Stimulated activated CD4-positive, alpha-beta T cell treated with anti-CD3 and anti-CD28 coated beads, Interleukin-1b, Interleukin-23, amount 100 ng/mL, for 48 hours (primary cell): ENCODE measurements around the gene OBSL1.

Experiments used
- DNase-seq: peaks from one replicate; pipeline ENCODE4 v3.0.0-alpha.2; 2020

OBSL1 gene

DNA sequence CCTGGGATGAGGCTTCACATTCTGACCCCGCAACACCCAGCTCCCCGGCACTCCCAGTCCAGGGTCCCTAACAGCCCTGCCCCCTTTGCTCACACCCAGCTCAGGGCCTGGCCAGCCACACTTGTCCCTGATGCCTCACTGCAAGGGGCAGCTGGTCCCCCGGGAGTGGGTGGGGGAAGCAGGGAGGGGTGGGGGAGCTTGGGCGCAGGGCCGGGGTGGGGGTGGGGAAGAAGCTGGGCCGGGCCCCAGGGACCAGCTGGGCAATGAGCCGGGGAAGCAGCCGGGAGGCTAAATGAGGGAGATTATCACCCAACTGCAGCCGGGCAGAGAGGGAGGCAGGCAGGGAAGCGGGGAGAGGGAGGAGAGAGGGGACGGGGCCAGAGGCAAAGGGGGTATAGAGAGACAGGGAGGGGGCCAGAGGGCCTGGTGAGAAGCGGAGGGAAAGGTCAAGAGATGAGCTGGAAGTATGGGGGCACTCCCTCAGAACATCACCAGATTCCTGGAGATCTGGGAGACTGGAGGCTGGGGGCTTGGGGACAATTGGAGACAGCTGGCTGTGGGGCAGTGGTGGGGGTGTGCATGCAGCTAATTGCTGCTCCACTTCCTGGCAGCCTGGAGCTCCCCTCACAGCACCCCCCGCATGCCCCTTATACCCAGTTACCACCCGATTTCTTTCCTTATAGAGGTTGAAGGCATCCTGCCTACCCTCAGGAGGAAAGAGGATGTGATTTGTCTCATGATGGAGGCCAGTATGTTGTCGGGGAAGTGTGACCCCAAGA is 59.6 kb downstream of the OBSL1 start:
- DNase-seq, result no peak

DNA sequence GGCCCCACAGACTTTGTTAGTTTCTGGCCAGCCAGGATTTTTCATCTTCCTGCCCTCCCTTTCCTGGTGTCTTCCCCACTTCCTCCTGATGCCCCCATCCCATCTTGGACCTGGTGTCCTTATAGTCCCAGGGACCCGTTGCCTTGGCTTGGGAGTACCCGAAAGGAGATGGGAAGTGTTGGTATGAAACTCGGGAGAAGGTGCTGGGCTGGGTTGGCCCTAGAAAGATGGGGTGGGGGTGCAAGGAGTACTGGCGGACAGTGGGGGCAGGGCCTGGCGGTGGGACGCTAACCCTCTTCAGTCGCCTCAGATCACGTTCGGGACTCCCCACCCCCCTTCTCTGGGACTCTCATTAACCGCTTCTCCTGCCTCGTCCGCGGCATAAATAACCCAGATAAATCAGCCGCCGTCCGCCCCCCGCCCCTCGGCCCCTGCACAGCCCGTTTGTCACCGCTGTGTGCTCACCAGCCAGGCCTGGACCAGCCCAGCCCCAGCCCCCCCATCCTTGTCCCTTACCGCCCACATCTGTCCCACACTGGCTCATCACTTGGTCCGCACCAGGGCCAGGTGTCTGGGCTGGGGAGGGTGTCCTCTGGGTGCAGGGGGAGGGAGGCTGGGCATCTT is 60.7 kb downstream of the OBSL1 start:
- no peak for DNase-seq

DNA sequence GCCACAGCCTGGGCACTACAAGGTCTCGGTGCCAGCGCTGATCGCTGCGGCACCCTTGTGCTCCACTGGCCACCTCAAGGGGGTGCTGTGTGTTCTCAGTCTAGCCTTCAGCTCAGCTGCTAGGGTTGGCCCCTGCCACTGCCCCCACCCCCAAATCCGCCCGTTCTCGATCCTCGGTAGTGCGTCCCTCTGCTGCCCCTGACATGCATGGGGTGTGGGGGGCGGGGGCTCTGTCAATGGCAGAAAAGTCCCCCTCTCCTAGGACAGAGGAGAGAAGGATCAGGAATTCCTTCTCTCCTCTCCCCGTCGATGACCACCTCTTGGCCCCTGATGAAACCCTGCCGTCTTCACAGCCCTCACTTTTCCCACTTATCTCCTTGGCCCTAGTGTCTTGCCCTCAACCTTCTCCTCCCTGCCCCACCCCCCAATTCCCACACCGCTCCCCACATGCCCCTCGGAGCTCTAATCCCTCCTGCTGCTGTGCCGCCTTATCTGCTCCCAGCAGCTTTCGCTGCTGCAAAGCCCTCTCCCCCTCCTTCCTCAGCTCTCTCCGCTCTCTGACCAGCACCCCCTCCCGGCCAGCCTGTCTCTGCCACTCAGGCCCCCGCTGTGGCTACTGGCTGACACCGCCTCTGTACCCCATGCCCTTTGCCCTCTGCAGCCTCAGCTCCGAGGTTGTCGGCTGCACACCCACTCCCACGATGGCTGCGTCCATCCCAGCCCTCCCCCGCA is 61.4 kb downstream of the OBSL1 start:
- peak; percentile 48 for DNase-seq

DNA sequence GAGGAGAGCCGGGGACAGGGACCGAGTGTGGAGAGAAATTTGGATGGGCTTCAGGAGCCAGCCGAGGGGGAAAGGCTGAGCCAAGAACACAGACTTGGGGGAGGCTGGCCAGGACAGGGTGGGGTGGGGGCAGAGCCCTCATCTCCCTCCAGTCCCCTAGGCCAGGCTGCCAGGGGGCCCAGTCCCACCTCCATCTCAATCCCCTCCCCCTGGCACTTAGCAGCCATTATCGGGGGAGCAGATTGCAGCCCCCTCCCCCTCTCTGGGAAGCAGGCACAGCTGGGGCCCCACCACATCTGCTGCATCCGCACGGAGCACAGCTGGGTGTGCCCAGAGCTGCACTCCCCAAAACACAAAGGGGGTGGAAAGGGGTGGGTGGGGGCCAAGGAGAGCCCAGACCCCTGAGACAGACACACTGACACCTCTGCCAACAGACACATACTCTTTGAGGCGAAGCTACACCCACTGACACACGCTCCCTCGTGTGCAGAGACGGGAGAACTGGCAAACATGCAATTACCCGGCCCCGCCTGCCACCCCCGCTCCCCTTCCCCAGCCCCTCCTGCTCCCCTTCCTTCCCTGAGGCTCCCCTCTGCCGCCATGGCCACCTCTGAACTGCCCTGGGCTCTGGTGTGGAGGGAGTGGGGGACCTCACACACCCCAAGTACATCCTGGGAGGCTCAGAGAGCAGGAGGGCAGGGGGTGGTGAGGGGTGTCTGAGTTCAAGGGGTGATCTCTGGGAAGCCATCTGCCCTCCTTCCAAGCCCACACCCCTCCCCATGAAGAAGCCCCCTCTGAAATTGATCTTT is 62.2 kb downstream of the OBSL1 start:
- DNase-seq, result no peak

DNA sequence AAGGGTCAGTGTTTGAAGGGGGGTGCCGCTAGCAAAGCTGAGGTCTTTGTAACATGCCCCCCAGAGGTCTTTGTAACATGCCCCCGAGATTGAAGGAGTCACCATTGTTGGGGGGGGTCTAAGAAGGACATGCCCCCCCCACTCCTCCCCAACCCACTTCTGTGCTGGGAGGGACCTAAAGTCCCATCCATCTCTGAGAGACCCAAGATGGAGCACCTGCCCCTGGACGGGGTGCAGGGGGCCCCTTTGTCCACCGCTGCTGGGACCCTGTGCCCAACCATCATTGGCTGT is 63.0 kb downstream of the OBSL1 start:
- no peak for DNase-seq

DNA sequence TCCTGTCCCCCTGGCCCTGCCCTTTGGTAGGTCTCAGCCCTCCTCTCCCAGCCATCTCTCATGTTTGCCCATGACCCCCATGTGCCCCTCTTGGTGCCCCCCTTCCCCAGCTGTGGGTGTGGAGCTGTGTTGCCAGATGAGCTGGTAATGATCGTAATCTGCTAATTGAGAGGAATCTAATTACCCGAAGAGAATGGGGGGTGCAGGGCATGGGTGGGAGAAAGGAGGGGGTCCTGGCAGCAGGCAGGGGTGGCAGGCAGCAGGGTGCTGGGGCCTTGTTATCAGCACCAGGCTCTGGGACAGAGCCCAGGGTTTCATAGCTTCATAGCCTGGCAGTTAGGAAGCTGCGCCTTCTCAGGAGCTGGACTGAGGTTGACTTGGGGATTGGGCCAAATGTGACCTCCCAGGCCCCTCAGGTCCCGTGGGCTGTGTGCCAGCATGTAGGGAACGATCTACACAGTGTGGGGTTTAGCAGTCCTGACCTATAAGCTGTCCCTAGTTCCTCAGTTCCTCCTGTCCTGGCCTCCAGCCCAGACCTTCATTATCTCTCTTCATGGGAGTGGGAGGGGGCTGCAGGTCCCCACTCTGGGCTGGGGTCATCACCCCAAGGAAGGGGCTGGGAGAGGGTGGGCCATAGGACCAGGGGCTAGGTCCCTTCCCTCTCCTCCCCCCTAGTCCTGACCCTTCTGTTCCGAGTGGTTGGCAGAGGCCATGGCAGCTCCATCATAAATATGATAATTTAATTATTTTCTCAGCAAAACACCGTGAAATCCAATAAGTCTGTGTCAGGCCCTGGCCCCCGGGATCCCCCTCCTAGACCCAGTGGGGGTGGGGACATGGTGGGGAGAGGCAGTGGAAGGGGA is 63.5 kb downstream of the OBSL1 start:
- no peak for DNase-seq

DNA sequence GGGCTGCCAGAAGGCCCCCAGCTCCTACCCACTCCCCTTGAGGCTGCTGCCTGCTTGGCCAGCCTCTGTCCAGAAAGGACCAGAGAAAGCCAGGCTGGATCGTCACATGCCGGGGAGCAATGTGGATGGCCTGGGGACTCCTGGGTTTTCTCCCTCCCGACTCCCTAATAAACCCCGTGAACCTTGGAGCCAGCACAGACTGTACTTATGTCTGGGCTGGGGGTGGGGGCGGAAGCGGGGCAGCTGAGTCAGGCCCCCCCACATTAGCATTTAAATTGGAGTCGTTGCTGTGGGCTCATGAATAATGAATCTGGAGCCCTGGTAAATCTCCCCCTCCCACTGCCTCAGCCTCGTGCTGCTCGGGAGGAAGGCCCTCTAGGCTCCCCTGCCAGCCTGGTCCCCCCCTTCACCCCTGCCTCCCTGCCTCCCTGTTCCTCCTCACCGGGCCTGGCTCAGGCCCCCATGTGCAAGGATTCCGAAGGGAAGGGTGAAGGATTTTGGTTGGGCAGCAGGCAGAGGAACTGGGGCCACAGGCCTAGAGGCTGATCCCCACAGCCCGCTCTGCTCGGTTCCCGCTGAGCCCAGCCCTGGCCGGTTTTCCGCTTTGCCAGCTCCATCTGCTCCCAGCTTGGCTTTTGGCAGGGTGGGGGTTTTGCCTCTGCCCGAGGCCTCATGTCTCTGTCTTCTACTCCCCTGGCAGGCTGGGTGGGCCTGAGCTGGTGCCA is 64.4 kb downstream of the OBSL1 start:
- no peak for DNase-seq

DNA sequence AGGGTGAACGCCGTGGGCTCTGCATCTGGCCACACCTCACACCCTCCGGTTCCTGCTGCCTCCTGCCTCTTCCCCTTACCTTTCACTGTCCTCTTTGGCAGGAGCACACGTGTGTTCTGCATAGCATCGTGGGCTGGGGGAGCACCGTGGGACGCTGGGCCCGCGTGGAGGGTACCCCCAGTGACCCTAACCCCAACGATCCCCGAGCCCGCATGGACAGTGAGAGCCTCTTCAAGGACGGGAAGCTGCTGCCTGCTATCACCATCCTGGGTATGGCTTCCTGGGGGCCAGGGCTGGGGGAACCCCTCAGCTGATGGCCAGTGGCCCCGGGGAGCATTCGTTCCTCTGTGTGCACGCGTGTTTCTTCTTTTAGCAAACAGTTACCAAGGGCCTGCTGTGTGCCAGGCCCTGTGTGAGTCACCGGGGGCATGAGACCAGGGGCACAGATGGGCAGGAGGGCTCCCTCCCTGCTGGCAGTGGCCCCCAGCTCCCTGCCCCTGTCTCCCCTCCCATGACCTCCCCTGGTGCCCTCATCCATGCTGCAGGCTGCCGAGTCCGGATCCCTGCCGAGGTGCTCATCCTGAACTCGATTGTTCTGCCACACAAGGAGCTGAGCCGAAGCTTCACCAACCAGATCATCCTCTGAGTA is 65.1 kb downstream of the OBSL1 start:
- no peak for DNase-seq

DNA sequence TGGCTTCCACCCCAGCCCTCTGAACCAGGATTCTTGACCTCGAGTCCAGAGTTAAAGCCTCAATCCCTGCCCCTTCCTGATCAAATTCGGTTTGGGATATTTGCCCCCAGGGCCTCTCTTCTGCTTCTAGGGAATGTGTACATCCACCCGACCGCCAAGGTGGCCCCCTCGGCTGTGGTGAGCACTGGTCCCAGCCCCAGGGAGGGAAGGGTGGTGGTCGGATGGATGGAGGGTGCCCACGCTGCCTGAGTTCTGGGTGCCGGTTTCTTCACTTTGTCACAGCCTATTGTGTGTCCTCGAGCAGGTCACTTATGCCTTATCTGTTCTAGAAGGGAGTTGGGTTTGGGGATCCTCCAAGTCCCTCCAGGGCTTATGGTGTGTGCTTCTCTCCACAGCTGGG is 65.8 kb downstream of the OBSL1 start:
- no peak for DNase-seq

DNA sequence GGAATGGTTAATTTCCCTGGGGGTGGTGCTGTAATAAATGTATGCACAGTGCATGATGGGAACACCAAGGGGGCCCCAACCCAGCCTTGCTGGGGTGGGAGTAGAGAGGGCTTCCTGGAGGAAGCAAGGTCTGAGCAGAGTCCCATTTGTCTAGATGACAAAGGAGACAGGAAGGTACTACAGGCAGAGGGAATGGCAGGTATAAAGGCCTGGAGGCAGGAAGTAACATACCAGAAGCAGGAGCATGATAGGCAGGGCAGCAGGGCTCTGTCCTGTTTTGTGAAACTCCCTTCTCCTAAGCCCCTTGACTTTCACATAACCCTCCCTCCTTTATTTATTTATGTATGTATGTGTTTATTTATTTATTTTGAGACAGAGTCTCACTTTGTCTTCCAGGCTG is 68.7 kb downstream of the OBSL1 start:
- no peak for DNase-seq

DNA sequence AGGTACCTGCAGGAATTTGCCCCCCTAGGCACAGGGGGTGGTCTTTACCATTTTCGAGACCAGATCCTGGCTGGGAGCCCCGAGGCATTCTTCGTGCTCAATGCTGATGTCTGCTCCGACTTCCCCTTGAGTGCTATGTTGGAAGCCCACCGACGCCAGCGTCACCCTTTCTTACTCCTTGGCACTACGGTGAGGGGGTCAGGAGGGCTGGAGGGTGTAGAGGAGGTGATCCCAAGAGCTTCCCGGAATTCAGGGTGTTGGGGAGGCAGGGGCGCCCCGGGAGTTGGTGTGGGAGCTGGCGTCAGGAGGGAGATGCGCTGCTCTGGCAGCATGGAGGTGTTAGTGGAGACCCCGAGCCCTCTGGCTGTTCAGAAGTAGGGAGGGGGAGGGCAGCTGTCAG is 69.5 kb downstream of the OBSL1 start:
- DNase-seq, result no peak
